GM20000 (cell line): ENCODE measurements around the gene IFT81.

Source experiments
- DNase-seq: peaks from one replicate; pipeline ENCODE4 v3.0.0; 2012; ENCODE audit warnings: low spot score
- CTCF ChIP-seq: IDR thresholded peaks from 2 replicates; pipeline ENCODE4 v1.5.1; 2012; ENCODE audit warnings: mild to moderate bottlenecking, control low read depth; ENCODE audit errors: extremely low read depth, missing control alignments

Gene IFT81

DNA sequence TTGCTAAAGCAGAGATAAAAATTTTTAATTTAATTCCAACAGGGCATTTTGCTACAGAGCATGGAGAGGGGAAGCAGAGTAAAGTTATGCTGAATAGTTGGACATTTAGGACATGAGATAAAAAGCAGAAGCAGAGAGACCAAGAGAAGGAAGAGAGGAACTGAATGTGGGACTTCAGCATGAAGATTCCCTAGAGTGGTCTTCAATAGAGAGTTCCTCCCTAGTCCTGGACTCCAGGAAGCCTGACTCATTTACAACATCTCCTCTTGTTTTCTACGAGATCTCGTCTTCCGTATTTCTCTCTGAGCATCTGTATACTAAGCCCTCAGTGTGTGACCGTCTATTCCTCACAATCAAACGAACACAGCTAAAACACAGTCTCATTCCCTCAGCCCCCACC lies 35.2 kb upstream of the IFT81 start:
- TF ChIP-seq CTCF, result no peak
- no peak for DNase-seq

GRCh38 chr12:110090266-110091135 lies 33.7 kb upstream of the IFT81 start:
- DNase-seq, result no peak
- TF ChIP-seq CTCF, result no peak

GRCh38 chr12:110091136-110091711 lies 32.9 kb upstream of the IFT81 start:
- TF ChIP-seq CTCF, result no peak
- DNase-seq, result no peak

GRCh38 chr12:110093631-110094311 lies 30.4 kb upstream of the IFT81 start:
- TF ChIP-seq CTCF, result no peak
- DNase-seq, result no peak

DNA sequence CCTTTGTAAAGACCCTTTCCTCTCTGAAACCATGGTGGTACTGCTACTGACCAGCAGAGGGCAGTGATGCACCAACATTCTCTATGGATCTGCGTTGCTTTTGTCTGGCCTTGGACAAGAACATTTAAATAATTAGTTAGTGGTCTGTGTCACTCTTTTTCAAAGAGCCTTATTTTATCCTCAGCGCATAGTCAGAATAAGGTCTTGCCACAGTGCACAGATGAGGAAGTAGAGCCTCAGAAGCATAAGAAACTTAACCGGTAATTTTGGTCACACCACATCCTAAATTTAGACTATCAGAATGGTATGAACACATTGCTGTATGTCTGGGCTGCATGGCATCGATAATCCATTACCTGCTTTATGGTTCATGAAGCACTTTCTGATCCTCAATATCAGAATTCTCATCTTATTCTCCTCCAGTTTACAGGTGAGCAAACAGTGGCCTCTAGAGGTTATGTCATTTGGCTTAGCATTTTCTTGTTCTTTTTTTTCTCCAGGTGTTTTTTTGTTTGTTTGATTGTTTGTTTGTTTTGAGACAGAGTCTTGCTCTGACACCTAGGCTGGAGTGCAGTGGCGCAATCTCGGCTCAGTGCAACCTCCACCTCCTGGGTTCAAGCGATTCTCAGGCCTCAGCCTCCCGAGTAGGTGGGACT lies 23.7 kb upstream of the IFT81 start:
- peak; percentile 72 for DNase-seq
- peak; percentile 82 for TF ChIP-seq CTCF

DNA sequence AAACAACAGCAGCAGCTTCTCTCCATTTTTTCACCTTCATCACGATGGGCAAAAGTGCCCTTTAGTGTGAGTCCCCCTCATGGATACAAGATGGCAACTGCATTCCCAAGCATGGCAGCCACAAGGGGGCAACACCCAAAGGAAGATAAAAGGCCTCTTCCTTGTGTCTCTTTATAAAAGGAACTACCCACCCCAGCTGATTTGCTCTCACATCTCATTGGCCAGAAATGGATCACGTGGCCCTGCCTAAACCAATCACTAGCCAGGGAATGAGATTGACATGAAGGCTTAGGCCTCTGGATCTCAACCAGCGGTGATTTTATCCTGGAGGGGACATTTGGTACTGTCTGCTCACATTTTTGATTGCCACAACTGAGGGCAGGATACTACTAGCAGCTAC lies 21.9 kb upstream of the IFT81 start:
- TF ChIP-seq CTCF, result no peak
- DNase-seq, result peak; percentile 25
